Measurements from ENCODE around the gene PTPRM. TPM values are rescaled to one million over a fixed set of nuclear protein-coding genes. Genes with fewer than 3 reads are reported as not detected.

The PTPRM gene
- total RNA-seq, 4 donors from 2014 or later = 21.4 to 41.8 (median 29.6) TPM

DNA sequence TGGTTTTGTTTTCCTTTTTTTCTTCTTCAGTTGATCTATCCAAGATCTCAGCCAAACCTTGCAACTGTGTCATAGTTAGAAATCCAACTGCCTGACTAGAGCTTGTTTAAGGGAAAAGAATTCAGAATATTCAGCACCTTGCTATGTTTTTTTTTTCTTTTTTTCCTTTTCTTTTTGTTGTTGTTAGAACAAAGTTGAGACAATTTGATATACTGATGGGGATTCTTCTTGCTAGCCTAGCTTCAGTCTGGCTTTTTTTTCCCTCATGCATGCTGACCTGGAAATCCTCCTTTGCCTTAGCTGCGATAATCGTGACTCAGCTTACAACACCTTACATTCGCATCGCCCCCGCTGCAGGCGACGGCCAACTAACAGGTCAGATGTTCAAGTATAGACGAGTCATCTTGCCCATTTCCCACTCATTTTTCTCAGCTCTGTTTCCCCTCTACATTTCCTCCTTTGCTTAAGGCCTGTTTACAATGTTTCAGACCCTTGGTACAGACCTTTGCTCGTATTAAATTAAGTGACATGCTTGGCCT is 554.9 kb downstream of the PTPRM start:
- H3K4me3 ChIP-seq (ENCODE audit: low read depth, poor library complexity, severe bottlenecking) = no peak overlapping the region
- 65 to 84% methylated on average over 9 of the region's 9 CpGs for WGBS, 2 donors
- intact Hi-C loops (cut with DNase I; ENCODE audit: low total_unique reads) = no loop called here
- TF ChIP-seq, protein P1, sequence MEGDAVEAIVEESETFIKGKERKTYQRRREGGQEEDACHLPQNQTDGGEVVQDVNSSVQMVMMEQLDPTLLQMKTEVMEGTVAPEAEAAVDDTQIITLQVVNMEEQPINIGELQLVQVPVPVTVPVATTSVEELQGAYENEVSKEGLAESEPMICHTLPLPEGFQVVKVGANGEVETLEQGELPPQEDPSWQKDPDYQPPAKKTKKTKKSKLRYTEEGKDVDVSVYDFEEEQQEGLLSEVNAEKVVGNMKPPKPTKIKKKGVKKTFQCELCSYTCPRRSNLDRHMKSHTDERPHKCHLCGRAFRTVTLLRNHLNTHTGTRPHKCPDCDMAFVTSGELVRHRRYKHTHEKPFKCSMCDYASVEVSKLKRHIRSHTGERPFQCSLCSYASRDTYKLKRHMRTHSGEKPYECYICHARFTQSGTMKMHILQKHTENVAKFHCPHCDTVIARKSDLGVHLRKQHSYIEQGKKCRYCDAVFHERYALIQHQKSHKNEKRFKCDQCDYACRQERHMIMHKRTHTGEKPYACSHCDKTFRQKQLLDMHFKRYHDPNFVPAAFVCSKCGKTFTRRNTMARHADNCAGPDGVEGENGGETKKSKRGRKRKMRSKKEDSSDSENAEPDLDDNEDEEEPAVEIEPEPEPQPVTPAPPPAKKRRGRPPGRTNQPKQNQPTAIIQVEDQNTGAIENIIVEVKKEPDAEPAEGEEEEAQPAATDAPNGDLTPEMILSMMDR (IDR thresholded peaks at IDR 0.05) = no peak
- TF ChIP-seq POLR2A (IDR thresholded peaks at IDR 0.05) = no peak
- no peak for DNase-seq (ENCODE audit: low spot score in 2 of 2)

DNA sequence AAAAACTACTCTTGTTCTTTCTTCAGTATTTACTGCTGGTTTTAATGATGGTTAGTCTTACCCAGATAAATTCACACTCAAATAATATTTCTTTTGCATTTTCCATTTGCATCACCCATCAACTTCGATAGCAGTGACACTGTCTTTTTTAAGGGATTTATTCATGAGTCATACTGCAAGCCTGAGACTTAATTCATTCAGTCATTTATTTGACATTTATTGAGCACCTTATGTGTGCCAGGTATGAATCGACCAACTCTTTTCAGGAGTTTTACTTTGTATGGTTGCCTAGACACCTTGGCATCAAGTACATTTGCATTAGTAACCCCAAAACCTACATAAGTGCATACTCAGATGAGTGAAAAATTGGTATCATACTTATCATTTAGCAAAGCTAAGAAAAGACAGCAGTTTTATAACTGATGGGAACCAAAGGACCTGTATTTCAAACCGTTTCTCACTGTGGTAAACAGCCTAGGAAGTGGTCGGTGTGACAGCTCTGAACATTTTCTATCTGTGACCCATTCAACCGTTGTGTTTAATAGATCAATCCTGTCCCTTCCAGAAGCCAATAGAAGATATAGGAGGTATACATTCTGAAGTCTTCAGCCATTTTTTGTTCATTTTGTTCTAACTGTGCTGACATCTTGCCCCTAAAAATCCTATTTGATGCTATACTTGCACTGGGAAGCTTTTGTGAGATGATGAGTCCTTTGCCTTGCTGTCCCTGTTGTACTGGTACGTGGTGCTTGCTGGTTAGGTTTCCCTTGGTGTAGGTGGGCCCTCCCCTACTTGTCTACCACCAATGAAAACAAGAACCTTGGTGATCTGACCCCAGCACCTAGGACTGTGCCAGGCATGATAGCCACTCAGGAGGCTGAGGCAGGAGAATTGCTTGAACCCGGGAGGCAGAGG is 557.4 kb downstream of the PTPRM start:
- intact Hi-C loops (cut with DNase I; ENCODE audit: low total_unique reads) = no loop called here
- TF ChIP-seq, protein P1 (IDR thresholded peaks at IDR 0.05) = no peak
- TF ChIP-seq POLR2A (IDR thresholded peaks at IDR 0.05) = no peak
- 66% methylated on average over 7 of the region's 7 CpGs for WGBS, 2 donors
- no peak for DNase-seq (ENCODE audit: low spot score in 2 of 2)
- H3K4me3 ChIP-seq (ENCODE audit: low read depth, poor library complexity, severe bottlenecking) = no peak overlapping the region

DNA sequence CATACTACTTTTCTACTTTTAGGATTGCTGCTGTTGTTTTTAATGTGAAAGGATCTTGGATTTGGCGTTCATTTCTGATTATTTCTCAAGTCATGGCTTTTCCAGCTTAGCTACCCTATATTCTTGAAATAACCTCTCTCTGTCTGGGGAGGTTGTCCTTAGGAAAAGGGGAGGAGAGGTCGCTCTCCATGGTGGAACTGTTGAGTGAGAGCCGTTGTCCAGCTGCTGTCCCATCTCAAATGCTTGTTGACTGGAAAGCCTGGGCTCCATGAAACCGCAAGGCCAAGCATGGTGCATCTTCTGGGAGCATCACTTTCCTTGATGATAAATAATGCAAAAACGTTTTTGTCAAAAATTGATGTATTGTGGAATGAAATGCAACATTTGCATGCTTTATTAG is 563.0 kb downstream of the PTPRM start:
- H3K4me3 ChIP-seq (ENCODE audit: low read depth, poor library complexity, severe bottlenecking) = no peak overlapping the region
- intact Hi-C loops (cut with DNase I; ENCODE audit: low total_unique reads) = no loop called here
- 85 to 86% methylated on average over 5 of the region's 5 CpGs for WGBS, 2 donors
- DNase-seq (ENCODE audit: low spot score in 2 of 2) = no peak
- TF ChIP-seq, protein P1 (IDR thresholded peaks at IDR 0.05) = no peak
- no peak for TF ChIP-seq POLR2A (IDR thresholded peaks at IDR 0.05)

DNA sequence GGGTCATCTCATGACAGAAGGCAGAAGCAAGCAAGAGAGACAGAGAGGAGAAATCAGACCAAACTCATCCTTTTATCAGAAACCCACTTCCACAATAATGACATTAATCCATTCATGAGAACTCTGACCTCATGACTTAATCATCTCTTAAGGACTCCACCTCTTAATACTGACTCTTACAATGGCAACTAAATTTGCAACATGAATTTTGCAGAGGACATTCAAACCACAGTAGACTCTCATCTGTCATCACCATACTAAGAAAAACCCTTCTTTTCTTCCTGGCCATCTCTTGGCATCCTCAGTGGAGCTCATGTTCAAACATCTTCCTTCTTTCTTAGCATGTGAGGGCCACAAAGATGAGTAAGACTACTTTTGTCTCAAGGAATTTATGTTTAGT is 565.9 kb downstream of the PTPRM start:
- DNase-seq (ENCODE audit: low spot score in 2 of 2) = no peak
- TF ChIP-seq, protein P1 (IDR thresholded peaks at IDR 0.05) = no peak
- TF ChIP-seq POLR2A (IDR thresholded peaks at IDR 0.05) = no peak
- intact Hi-C loops (cut with DNase I; ENCODE audit: low total_unique reads) = no loop called here
- no peak overlapping the region for H3K4me3 ChIP-seq (ENCODE audit: low read depth, poor library complexity, severe bottlenecking)

DNA sequence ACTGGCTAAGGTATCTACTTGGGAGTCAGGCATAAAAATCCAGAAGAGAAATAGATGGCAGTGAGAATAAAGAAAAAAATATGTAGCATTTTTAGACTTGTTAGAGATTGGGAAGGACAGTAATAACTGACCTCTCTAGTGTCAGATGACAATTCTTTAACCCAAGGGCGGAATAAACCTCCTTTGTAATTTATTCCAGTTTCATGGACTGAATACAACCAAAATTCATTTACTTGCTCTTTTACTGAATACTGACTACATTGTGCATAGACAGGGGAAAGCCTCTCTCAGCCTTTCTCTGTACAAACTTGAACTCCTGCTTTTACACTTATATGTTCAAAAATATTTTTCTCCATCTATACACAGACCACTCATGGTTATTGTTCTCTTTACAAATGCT is 566.8 kb downstream of the PTPRM start:
- WGBS, 2 donors = 79 to 95% methylated on average over 1 of the region's 1 CpG
- no peak for DNase-seq (ENCODE audit: low spot score in 2 of 2)
- intact Hi-C loops (cut with DNase I; ENCODE audit: low total_unique reads) = no loop called here
- TF ChIP-seq, protein P1 (IDR thresholded peaks at IDR 0.05) = no peak
- TF ChIP-seq POLR2A (IDR thresholded peaks at IDR 0.05) = no peak
- H3K4me3 ChIP-seq (ENCODE audit: low read depth, poor library complexity, severe bottlenecking) = no peak overlapping the region

Measured in lower leg skin (tissue), 4 donors.